Endothelial cell (in vitro differentiated cells): Measurements from ENCODE around the gene EOGT. TPM values are rescaled to one million over a fixed set of nuclear protein-coding genes. Genes with fewer than 3 reads are reported as not detected.
A peak's percentile ranks its signal among the peaks of the same experiment; 100 is the strongest.

ENCODE experiments used
- DNase-seq: peaks from one replicate; pipeline ENCODE4 v3.0.0; 2021; ENCODE audit warnings: low spot score
- H3K27ac Mint-ChIP-seq: one replicate; pipeline ENCODE4 v1.8.0; 2021; ENCODE audit warnings: mixed read lengths, inconsistent platforms; ENCODE audit not compliant: unreplicated experiment
- H3K27me3 Mint-ChIP-seq: one replicate; pipeline ENCODE4 v1.8.0; 2021; ENCODE audit warnings: mild to moderate bottlenecking, moderate library complexity, mixed read lengths, inconsistent platforms; ENCODE audit not compliant: unreplicated experiment
- H3K36me3 Mint-ChIP-seq: one replicate; pipeline ENCODE4 v1.8.0; 2021; ENCODE audit warnings: mild to moderate bottlenecking, low read depth, mixed read lengths, inconsistent platforms; ENCODE audit not compliant: unreplicated experiment
- H3K4me1 Mint-ChIP-seq: one replicate; pipeline ENCODE4 v1.8.0; 2021; ENCODE audit warnings: mild to moderate bottlenecking, mixed read lengths, inconsistent platforms; ENCODE audit not compliant: unreplicated experiment
- H3K4me3 Mint-ChIP-seq: one replicate; pipeline ENCODE4 v1.8.0; 2021; ENCODE audit warnings: mild to moderate bottlenecking, mixed read lengths, inconsistent platforms; ENCODE audit not compliant: unreplicated experiment
- H3K9me3 Mint-ChIP-seq: one replicate; pipeline ENCODE4 v1.8.0; 2021; ENCODE audit warnings: mixed read lengths, inconsistent platforms; ENCODE audit not compliant: unreplicated experiment
- total RNA-seq: library from RNA; stranded (reverse); fragmentation: NEBNext Ultra II Directional; extraction: Animal tissue kit (Norgen Biotek cat#: 25700); gene quantifications from one replicate; pipeline ENCODE4 v1.2.1, GENCODE V29; 2021; ENCODE audit not compliant: unreplicated experiment
- TF ChIP-seq, protein P1 (sequence below): fragments of 200-600 bp; sonication (generic); IDR thresholded peaks from one replicate; pipeline ENCODE4 v1.5.0; 2021; ENCODE audit warnings: antibody characterized with exemption; ENCODE audit not compliant: unreplicated experiment

EOGT gene
- total RNA-seq, 1 donor from 2014 or later, result 165 TPM

DNA sequence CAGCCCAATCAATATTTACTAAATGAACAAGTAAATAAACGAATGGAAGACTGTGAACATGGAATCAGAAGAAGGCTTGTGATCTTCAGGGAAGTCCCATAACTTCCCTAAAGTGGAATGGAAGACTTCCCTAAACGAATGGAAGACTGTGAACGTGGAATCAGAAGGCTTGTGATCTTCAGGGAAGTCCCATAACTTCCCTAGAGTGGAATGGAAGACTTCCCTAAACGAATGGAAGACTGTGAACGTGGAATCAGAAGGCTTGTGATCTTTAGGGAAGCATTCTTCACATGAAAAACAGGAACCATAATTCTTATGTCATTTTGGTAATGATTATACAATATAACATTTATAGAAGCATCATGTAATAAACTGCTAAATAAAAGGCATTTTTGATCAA is 38.8 kb downstream of the EOGT start:
- no peak for DNase-seq
- peaks cover 5% of the 10 kb centered on the region for H3K27me3 Mint-ChIP-seq
- H3K4me1 Mint-ChIP-seq, result peaks cover 23% of the 10 kb centered on the region
- H3K36me3 Mint-ChIP-seq, result peaks cover 34% of the 10 kb centered on the region
- H3K4me3 Mint-ChIP-seq, result no peak overlapping the region
- no peaks in the 10 kb centered on the region for H3K9me3 Mint-ChIP-seq
- H3K27ac Mint-ChIP-seq, result no peak overlapping the region
- TF ChIP-seq, protein P1, sequence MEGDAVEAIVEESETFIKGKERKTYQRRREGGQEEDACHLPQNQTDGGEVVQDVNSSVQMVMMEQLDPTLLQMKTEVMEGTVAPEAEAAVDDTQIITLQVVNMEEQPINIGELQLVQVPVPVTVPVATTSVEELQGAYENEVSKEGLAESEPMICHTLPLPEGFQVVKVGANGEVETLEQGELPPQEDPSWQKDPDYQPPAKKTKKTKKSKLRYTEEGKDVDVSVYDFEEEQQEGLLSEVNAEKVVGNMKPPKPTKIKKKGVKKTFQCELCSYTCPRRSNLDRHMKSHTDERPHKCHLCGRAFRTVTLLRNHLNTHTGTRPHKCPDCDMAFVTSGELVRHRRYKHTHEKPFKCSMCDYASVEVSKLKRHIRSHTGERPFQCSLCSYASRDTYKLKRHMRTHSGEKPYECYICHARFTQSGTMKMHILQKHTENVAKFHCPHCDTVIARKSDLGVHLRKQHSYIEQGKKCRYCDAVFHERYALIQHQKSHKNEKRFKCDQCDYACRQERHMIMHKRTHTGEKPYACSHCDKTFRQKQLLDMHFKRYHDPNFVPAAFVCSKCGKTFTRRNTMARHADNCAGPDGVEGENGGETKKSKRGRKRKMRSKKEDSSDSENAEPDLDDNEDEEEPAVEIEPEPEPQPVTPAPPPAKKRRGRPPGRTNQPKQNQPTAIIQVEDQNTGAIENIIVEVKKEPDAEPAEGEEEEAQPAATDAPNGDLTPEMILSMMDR, result no peak

DNA sequence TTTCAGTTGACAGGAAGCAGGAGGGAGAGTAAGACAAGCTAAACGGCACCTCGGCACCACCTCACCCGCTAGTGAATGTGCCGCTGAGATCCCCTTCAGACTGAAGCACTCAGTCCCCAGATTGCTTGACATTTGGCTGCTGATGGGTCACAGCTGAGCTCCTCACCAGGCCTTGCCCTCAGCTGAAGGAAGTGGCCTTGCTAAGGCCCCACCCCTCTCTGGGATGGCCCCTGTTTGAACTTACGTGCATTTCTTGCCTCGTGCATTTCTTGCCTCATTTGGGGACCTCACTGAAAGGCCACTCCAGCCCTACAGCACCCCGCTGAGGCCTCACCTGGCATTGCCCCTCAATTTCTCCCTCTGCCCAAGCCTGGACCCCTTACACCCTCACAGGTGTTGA is 39.8 kb downstream of the EOGT start:
- Mint-ChIP-seq H3K4me3 (no peak overlapping the region), H3K4me1 (peaks cover 23% of the 10 kb centered on the region), H3K27me3 (peaks cover 5% of the 10 kb centered on the region), H3K9me3 (no peaks in the 10 kb centered on the region), H3K27ac (peak overlapping the region; percentile 72), H3K36me3 (peaks cover 28% of the 10 kb centered on the region)
- TF ChIP-seq, protein P1, result no peak
- DNase-seq, result peak; percentile 16

DNA sequence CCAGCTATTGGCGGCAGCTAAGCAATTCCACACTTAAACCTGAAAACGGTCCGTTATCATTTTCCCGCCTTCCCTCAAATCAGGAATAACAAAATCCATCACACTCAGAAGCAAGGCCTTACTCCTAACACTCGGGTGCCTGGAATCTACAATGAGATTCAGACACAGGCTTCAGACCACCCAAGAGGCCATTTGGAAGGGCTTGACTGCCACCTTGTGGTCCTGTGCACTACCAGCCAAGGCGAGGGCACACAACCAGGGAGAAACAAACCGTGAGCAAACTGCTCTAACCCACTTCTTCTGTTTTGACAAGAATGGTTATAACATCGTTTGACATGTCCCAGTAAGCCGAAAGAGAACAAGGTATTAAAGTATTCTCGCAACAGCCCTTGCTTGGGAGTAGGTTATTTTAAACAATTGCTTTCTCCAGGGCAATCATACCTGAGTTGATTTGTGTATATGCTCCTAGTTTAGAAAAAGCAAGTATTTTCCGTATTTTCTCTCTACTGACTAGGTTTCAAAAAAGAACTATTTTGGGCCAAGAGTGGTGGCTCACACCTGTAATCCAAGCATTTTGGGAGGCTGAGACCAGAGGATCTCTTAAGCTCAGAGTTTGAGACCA is 41.0 kb downstream of the EOGT start:
- H3K36me3 Mint-ChIP-seq, result peaks cover 20% of the 10 kb centered on the region
- peak overlapping the region; percentile 72 for H3K27ac Mint-ChIP-seq
- H3K9me3 Mint-ChIP-seq, result no peaks in the 10 kb centered on the region
- peak overlapping the region; percentile 40 for H3K4me3 Mint-ChIP-seq
- H3K27me3 Mint-ChIP-seq, result peaks cover 5% of the 10 kb centered on the region
- DNase-seq, result peak; percentile 85
- peaks cover 23% of the 10 kb centered on the region for H3K4me1 Mint-ChIP-seq
- TF ChIP-seq, protein P1, result peak; percentile 32

DNA sequence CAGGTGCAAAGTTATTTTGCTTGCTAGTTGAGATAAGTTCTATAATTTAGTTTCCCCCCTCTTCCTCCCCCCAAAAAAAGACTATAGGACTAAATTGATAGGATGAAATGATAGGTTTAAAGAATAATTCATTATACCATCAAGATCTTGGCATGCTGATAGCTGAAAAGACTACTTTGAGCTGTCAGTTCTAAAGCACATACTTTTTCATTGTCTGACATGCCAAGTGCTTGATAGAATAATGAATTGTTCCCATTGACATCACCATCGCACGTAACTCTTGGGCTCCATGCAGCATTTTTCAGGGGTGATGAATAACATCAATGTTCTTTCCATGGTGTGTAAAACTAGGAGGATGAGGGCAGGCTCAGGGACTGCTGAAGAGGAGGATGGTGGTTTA is 48.8 kb downstream of the EOGT start:
- Mint-ChIP-seq H3K4me1 (no peaks in the 10 kb centered on the region), H3K9me3 (no peaks in the 10 kb centered on the region), H3K36me3 (no peaks in the 10 kb centered on the region), H3K27ac (no peak overlapping the region), H3K27me3 (no peaks in the 10 kb centered on the region), H3K4me3 (no peak overlapping the region)
- TF ChIP-seq, protein P1, result no peak
- no peak for DNase-seq

DNA sequence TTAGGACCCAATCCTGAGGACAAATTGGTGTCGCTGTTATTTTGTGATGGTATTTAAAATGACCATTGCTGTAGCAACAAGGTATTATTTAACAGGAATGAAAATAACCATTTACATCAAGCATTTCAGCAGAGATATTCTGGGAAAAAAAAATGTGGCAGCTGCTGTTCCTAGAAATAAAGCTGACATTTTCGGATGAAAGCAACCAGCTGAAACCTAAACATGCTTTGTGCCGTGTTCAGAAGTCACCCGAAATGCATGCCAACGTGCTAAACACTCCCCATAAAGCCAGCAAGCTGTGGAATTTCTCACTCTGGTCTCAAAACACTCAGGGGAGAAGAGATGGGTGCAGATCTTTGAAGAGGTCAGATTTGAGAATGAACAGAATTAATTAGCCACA is 49.6 kb downstream of the EOGT start:
- Mint-ChIP-seq H3K36me3 (no peaks in the 10 kb centered on the region), H3K27me3 (no peaks in the 10 kb centered on the region), H3K27ac (no peak overlapping the region), H3K4me1 (no peaks in the 10 kb centered on the region), H3K4me3 (no peak overlapping the region), H3K9me3 (no peaks in the 10 kb centered on the region)
- DNase-seq, result no peak
- TF ChIP-seq, protein P1, result no peak
